ENCODE measurements around the gene FNDC3B. TPM values are rescaled to one million over a fixed set of nuclear protein-coding genes. Genes with fewer than 3 reads are reported as not detected.
A peak's percentile ranks its signal among the peaks of the same experiment; 100 is the strongest.

Gene FNDC3B
- total and polyA plus RNA-seq, 2 of the 8 experiments (the other 6 are each of a cell fraction or from before 2014, with no cell fraction given), result 14.1 to 44.4 TPM

DNA sequence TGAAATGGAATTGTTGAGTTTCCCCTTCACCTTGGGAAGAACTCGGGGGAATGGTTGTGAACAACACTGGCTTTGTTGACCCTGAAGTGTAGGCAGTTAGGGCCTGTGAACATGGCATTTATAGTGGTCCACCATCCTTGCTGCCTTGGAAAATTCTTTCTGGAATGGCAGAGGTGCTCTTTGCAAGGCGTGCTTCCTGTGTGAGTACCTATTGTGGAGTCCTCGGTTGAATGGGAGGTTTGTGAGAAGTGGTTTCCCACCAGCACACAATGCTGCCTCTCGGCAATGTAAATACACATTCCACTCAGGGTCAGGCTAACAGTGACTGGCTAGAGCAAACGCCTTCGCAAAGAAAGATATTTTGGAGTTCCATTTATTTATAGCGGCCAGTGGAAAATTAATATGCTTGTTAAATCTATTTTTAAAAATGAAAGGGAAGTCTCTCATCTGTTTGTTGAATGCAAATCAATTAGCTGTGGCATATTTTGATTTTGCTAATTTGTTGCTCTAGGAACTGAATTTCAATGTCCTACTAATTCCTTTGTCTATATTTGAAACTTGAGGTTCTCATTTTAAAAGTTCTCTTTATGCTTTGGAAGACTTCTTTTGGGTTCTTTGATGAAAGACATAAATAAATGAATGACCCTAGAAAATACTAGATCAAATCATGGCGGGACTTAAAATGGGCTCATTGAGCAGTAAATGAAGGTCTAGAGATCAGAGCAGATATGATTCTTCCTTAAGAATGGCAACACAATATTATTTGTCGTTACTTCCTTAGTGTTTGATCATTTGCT lies 59.5 kb downstream of the FNDC3B start (continued):
- TF ChIP-seq, protein P1, sequence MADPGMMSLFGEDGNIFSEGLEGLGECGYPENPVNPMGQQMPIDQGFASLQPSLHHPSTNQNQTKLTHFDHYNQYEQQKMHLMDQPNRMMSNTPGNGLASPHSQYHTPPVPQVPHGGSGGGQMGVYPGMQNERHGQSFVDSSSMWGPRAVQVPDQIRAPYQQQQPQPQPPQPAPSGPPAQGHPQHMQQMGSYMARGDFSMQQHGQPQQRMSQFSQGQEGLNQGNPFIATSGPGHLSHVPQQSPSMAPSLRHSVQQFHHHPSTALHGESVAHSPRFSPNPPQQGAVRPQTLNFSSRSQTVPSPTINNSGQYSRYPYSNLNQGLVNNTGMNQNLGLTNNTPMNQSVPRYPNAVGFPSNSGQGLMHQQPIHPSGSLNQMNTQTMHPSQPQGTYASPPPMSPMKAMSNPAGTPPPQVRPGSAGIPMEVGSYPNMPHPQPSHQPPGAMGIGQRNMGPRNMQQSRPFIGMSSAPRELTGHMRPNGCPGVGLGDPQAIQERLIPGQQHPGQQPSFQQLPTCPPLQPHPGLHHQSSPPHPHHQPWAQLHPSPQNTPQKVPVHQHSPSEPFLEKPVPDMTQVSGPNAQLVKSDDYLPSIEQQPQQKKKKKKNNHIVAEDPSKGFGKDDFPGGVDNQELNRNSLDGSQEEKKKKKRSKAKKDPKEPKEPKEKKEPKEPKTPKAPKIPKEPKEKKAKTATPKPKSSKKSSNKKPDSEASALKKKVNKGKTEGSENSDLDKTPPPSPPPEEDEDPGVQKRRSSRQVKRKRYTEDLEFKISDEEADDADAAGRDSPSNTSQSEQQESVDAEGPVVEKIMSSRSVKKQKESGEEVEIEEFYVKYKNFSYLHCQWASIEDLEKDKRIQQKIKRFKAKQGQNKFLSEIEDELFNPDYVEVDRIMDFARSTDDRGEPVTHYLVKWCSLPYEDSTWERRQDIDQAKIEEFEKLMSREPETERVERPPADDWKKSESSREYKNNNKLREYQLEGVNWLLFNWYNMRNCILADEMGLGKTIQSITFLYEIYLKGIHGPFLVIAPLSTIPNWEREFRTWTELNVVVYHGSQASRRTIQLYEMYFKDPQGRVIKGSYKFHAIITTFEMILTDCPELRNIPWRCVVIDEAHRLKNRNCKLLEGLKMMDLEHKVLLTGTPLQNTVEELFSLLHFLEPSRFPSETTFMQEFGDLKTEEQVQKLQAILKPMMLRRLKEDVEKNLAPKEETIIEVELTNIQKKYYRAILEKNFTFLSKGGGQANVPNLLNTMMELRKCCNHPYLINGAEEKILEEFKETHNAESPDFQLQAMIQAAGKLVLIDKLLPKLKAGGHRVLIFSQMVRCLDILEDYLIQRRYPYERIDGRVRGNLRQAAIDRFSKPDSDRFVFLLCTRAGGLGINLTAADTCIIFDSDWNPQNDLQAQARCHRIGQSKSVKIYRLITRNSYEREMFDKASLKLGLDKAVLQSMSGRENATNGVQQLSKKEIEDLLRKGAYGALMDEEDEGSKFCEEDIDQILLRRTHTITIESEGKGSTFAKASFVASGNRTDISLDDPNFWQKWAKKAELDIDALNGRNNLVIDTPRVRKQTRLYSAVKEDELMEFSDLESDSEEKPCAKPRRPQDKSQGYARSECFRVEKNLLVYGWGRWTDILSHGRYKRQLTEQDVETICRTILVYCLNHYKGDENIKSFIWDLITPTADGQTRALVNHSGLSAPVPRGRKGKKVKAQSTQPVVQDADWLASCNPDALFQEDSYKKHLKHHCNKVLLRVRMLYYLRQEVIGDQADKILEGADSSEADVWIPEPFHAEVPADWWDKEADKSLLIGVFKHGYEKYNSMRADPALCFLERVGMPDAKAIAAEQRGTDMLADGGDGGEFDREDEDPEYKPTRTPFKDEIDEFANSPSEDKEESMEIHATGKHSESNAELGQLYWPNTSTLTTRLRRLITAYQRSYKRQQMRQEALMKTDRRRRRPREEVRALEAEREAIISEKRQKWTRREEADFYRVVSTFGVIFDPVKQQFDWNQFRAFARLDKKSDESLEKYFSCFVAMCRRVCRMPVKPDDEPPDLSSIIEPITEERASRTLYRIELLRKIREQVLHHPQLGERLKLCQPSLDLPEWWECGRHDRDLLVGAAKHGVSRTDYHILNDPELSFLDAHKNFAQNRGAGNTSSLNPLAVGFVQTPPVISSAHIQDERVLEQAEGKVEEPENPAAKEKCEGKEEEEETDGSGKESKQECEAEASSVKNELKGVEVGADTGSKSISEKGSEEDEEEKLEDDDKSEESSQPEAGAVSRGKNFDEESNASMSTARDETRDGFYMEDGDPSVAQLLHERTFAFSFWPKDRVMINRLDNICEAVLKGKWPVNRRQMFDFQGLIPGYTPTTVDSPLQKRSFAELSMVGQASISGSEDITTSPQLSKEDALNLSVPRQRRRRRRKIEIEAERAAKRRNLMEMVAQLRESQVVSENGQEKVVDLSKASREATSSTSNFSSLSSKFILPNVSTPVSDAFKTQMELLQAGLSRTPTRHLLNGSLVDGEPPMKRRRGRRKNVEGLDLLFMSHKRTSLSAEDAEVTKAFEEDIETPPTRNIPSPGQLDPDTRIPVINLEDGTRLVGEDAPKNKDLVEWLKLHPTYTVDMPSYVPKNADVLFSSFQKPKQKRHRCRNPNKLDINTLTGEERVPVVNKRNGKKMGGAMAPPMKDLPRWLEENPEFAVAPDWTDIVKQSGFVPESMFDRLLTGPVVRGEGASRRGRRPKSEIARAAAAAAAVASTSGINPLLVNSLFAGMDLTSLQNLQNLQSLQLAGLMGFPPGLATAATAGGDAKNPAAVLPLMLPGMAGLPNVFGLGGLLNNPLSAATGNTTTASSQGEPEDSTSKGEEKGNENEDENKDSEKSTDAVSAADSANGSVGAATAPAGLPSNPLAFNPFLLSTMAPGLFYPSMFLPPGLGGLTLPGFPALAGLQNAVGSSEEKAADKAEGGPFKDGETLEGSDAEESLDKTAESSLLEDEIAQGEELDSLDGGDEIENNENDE (IDR thresholded peaks at IDR 0.05; ENCODE audit: insufficient replicate concordance, low read length), result peak; percentile 30
- no peak for TF ChIP-seq TBP (IDR thresholded peaks at IDR 0.05; ENCODE audit: low read depth, low read length)
- no peak for TF ChIP-seq CEBPB (IDR thresholded peaks at IDR 0.05; ENCODE audit: low read depth, low read length)
- TF ChIP-seq BRCA1 (IDR thresholded peaks at IDR 0.05; ENCODE audit: low read depth, low read length), result no peak
- no peak for TF ChIP-seq SP2 (IDR thresholded peaks at IDR 0.05; ENCODE audit: low read length)
- TF ChIP-seq EZH2 (IDR thresholded peaks at IDR 0.05; ENCODE audit: low read depth, low read length, severe bottlenecking), result no peak
- no peak for TF ChIP-seq KDM5A (IDR thresholded peaks at IDR 0.05; ENCODE audit: low read length)
- no peak for TF ChIP-seq ZNF274 (IDR thresholded peaks at IDR 0.05; ENCODE audit: borderline replicate concordance, extremely low read depth, low read length)
- no peak for TF ChIP-seq HDAC2 (IDR thresholded peaks at IDR 0.05; ENCODE audit: borderline replicate concordance in 1 of 2, low read depth in 2 of 2, low read length in 2 of 2)
- TF ChIP-seq TAF7 (optimal IDR thresholded peaks at IDR 0.05; ENCODE audit: borderline replicate concordance, low read depth, low read length), result peak; percentile 88
